DMS114 treated with DMSO at 0.1 percent for 48 hours (cell line): Measurements from ENCODE around the gene SLC25A29.
"Not testable (repeated sequence)": the region's sequence is repeated elsewhere in the genome, so short reads cannot be mapped to it uniquely, and the experiment has no call there.

ENCODE experiments used
- DNase-seq: peaks from one replicate; lab custom pipeline; 2025; ENCODE audit not compliant: unreplicated experiment; lab: John Stamatoyannopoulos, UW

SLC25A29 gene

DNA sequence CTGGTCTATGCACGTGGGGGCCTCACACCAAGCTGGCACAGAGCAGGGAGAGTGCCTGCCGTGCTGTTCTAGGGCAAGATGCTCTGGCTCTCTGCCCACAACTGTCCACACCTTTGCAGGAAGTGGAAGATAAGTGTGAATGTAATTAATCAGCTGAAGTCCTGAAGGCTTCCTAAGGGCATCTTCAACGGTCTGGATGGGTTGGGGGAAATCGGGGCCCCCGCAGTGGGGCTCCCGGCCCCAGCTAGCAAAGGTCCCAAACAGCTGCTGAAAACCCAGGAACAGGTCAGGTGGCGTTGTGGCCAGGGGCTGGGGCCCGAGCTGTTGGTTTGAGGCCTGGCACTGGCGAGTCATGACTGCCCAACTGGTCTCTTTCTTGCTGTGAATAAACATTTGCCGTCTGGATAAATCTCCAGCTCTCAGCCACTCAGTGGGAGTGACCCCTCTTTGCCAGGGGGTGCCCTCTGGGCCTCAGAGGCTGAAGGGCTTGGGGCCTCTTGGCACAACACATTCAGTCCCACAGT lies 6.7 kb upstream of the SLC25A29 start:
- DNase-seq: no peak

DNA sequence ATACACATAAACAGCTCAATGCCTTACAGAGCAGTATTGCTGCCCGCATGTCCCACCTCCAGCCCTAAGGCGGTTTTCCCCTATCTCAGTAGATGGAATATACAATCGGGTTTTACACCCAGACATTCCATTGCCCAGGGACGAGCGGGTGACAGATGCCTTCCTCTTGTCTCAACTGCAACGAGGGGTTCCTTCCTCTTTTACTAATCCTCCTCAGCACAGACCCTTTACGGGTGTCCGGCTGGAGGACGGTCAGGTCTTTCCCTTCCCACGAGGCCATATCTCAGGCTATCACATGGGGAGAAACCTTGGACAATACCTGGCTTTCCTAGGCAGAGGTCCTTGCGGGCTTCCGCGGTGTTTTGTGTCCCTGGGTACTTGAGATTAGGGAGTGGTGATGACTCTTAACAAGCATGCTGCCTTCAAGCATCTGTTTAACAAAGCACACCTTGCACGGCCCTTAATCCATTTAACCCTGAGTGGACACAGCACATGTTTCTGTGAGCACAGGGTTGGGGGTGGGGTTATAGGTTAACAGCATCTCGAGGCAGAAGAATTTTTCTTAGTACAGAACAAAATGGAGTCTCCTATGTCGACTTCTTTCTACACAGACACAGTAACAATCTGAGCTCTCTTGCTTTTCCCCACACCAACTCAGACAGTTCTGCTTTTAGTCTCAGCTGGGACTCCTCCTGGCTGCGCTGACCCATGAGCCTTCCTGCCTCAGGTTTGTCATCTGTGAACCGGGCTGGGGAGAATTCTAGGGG lies 6.0 kb upstream of the SLC25A29 start:
- not testable (repeated sequence) for DNase-seq

DNA sequence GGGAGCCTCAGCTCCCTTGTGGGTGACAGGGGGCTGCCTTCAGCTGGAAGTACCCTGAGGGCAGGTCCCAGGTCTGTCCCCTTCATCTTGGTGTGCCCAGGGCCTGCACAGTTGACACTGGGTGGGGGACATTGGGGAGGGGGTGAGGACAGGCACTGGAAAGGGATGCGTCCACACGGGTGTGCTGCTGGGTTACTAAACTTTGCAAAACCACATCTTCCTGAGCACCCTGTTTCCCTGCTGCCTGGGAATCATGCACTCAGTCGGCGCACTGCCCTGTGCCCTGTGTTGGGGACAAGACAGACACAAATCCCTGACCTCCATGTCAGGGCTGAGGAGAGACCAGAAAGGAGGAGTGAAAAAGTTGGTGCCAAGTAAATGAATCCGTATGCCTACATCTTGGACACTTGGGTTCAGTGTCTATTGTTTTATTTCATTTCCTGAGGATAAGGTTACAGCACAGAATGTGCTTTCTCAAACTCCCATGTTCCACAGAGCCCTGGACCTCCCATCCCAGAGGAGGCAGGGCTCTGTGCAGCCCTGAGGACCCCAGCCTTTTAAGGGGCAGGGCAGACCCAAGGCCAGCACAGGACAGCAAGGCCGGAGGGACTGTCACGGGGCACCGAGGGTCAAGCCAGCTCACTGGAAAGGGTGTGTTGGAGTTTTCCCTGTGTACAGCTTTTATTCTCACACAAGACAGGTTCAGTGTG lies 2.9 kb upstream of the SLC25A29 start:
- DNase-seq: no peak

DNA sequence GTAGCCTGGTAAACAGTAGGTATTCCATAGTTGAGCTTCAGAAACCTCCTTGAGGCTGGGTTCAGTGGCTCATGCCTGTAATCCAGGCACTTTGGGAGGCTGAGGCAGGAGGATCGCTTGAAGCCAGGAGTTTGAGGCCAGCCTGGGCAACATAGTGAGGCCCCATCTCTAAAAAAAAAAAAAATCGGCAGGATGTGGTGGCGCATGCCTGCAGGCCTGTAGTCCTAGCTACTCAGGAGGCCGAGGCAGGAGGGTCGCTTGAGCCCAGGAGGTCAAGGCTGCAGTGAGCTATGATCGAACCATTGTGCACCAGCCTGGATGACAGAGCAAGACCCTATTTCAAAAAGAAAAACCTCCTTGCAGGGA lies 2.2 kb upstream of the SLC25A29 start:
- not testable (repeated sequence) for DNase-seq

DNA sequence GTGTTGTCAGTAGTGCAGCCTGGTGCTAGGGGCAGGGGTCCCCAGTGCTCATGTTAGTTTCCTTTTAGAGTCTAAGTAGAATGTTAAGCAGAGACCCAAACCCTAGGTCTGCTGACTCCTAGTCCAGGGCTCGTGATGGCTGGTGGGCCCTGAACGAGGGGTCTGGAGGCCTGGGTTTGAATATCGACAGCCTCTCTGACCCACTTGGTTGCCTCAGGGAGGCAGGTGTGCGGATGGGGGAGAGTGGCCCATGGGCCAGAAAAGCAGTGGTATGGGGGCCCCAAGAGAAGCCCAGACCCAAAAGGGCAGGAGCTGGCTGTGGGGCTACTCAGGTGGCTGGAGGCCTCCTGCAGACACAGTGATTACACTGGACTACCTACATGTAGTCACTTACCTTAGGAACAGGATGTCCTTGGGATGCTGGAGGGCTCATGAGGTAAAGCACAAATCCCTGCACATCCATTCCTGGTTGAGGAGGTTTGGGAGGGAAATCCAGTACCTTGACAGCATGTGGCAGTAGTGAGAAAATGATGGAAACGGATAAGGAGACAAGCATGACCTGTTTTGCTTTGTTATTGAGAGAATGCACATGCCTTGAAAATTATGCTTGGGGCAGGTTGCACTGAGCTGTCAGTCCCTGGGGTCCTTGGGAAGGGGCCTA lies 1.7 kb upstream of the SLC25A29 start:
- no peak for DNase-seq

DNA sequence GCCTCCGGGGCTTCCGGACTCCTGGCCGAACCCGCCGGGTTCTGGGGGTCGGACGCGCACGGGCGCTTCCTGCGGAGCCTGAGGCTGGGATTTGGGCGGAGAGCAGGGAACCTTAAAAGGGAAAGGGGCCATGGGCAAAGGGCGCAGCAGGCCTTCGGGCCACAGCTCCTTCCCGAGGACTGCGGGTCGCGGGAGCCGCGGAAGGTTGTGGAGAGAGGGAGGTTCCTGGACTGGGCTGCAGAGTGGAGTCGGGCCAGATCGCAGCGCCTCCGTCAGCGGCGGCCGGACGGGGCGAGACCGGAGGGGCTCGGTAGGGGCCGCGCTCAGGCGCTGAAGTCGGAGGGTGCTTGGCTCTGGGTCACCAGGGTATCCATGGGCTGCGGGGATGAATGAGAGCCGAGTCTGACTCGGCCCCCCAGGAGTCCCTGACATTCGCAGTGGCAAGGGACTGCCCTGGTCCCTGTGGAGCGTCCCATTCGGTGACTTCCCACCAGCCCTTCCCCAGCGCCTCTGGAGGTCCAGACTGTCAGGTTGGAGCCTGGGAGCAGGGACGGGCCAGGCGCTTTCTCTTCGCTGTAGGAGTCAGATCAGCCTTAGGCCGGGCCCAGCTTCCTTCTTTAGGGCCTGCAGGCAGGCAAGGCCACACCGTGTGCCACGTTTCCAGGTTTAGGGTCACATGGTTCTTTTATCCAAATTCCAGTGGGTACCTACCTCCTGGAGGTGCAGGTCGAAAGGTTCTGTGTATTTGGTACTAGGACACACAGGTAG lies 938 bp upstream of the SLC25A29 start:
- DNase-seq: no peak

DNA sequence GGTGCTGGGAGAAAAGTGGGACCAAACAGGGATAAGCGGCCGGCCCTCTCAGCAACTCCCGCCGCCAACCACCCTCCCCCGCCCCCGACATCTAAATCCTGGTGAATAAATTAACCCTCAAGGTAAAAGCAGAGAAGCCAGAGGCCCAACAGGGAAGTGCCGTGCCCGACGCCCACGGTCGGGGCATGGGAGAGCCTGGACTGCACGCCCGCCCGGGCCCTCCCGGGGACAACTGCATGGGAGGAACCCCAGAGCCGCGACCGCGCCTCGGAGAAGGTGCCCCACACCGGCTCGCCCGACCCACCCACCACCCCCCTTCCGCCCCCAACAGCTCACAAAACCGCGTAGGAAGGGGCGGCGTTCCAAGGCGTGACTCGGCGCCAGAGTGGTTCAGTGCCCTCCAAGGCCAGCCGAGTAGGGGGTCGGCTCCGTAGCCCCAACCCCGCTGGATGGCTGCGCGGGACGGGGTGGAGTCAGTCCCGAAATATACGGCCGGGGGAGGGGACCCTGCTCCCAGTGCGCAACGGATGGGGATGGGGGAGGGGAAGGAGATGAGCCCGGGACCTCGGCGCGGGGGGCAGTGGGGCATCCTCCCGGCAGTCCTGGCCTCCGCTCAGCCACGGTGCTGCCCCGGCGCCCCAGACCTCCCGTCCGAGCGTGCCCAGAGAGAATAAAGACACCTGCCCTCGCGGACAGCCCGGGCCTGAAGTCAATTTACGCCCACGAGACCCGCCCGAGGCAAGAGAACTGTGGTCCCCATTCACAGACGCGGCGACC lies 732 bp downstream of the SLC25A29 start:
- no peak for DNase-seq

DNA sequence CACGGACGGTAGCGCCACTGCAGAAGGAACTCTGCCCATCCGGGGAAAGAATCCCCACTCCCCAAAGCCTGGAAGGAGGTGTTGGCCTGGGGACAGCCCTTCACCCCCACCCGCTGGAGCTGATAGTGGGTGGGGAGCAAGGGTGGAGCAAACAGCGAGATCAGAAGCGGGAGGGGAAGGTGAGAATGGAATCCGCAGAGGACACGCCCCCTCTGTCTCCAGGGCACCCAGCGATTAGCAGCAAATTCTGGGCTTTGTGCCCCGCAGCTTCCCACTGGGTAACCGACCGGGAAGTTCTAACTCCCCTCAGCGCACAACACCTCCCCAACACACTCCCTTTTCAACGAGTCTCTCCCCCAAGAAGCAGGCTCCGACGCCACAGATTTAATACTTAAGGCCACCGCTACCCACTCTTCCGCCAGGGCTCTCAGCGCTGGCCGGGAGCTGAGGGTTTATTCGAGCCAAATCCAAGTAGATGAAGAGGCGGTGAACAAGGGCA lies 1.4 kb downstream of the SLC25A29 start:
- DNase-seq: no peak

DNA sequence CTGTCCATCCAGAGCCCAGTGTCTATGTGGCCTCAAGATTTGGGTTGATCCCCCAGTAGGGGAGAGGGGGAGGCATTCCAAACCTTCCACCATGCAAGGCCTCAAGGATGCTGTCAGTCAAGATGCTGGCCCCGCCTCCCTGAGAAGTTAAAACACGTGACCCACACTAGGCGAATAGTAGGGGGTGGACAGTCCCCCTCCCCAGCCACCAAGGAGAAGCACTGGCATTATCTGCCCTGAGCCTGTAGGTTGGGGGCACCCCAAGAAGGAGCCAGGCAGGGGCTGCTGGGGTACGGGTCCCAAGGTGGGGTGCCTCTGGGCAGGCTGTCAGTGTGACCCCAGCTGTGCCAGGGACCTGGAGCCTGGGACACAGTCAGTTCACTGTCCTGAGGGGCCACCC lies 2.3 kb downstream of the SLC25A29 start:
- DNase-seq: no peak

DNA sequence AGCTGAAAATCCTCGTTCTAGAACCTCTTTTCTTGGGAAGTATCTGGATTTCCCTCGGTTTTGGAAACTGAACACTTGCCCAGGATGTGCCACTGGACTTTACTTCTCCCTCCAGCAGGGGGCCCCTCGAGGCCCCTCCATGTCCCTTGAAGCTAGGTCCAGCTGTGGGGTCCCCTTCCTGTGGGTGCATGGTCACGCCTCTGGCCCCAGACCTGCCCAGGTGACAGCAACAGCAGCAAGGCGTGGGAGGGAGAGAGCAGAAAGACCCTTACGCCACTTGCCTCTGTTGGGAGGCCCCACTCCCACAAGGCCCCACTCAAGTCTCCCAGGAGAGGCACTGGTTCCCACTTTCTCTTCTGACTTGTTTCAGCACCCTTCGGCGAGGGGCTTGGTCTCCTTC lies 3.1 kb downstream of the SLC25A29 start:
- no peak for DNase-seq

DNA sequence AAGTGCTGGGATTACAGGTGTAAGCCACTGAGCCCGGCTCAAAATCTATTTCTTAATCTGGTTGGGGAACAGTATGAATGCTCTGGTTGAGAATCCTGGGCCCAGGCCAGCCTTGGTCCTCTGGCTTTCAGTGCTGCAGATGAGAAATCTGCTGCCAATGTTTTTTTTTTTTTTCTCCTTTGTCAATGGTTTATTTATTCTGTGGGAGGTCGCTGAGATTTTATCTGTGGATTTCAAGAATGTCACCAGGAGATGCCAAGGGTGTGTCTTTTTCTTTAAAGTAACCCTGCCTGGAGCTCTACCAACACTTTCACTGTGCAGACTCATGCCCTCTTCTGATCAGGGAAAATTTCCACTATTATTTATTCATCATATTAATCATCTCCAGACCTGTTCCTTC lies 3.6 kb downstream of the SLC25A29 start:
- DNase-seq: no peak

DNA sequence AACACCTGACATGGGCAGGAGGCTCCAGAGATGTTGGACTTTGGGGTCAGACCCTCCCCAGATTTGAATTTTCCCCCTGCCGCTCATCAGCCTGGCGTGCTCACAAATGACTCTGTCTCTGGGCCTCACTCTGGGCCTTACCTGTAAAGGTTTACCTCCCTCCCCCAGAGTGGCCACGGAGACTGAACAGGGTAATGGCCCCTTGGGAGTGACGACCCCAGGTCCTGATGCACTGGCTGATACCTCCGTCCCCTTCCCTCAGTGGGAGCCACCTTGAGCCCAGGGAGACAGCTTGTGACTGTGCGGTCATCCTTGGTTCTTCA lies 7.0 kb downstream of the SLC25A29 start:
- no peak for DNase-seq

DNA sequence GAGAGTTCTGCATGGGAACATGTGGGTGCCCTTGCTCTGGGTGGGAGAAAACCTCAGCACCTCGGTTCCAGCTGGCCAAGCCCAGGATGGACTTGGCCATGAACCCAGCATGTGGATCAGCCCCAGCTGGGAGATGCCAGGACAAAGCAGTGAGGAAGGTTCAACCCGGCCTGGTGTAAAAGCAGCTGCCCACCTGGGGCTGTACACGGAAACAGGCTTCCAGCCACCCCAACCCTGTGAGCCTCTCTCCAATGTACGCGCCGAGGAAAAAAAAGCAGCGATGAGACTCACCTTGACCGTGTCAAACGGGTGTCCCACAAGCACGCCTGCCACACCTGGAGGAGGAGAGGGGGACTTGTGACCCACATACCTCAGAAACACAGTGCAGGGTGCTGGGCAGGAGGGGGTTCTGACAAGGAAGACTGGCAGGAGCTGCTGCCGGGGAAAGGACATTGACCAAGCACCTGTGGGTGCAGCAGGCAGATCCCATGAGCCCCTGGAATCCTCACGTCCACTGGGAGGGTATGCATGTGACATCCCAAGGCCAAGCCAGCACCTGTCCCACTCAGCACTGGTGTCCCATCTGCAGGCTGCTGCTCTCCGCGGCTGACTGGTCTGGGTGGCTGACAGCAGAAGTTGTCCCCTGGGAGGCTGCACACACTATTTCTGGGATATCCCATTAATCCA lies 7.5 kb downstream of the SLC25A29 start:
- DNase-seq: no peak

DNA sequence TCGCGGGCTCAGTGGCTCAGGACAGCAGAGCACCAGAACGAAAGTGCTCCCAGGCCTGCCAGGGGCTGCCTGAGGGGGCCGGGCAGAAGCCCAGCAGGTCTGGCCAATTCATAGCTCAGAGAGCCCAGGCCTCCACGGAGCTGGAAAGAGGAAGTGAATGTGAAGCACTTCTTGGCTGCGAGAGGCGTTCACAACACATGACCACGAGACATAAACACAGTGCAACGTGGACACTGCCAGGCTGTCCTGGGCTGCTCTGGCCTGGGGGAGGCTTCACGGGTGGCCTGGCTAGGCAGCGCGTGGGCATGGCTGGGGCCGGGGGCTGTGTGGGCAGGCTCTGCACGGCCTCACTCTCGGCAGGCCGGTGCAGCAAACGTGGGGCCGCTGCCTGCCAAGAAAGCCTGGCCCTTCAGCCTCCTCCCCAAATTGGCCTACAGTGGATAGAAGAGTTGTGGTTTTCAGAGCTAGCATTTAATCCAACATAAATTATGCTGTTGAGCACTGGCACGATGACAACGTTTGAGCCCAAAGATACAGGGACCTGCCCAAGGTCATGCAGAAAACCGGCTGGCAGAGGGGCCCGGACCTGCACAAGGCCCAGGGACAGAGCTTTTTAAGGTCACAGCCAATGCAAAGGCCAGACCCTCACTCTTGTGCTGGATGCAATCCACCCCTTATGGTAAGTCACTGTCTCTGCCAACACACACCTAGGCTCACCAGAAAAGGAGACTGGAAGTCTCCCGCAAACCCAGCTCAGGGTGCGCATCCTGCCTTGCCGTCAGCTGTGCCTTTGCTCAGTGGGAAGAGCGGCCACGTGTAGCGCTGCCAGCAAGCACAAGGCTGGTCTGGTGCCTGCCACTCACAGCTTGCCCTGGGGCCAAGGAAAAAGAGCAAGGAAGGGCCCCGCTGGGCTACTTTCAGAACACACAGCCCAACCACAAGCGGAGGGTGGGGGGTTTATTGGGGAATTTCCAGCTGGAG lies 8.6 kb downstream of the SLC25A29 start:
- DNase-seq: no peak

DNA sequence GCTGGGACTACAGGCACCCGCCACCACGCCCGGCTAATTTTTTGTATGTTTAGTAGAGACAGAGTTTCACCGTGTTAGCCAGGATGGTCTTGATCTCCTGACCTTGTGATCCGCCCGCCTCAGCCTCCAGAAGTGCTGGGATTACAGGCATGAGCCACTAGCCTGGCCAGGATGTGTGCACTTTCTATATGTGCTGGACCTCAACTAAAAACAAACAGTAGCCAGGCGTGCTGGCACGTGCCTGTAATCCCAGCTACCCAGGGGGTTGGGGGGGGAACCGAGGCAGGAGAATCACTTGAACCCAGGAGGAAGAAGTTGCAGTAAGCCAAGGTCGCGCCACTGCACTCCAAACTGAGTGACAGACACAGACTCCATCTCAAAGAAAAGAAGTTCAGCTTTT lies 9.5 kb downstream of the SLC25A29 start:
- DNase-seq: not testable (repeated sequence)

DNA sequence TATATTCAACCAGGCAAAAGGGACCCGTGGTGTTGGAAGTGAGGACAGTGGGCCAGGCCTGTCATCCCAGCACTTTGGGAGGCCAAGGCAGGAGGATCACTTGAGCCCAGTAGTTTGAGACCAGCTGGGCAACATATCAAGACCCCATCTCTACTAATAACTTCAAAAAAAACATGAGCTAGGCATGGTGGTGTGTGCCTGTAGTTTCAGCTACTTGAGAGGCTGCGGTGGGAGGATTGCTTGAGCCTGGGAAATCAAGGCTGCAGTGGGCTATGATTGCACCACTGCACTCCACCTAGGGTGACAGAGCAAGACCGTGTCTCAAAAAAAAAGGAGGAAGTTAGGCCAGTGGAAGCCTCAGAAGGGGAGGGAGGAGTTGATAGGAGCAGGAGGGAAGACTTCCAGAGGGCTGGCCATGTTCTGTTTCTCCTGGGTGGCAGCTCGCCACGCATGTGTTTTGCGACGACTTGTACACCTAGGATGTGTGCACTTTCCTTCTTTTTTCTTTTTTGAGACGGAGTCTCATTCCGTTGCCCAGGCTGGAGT lies 10.1 kb downstream of the SLC25A29 start:
- no peak for DNase-seq

DNA sequence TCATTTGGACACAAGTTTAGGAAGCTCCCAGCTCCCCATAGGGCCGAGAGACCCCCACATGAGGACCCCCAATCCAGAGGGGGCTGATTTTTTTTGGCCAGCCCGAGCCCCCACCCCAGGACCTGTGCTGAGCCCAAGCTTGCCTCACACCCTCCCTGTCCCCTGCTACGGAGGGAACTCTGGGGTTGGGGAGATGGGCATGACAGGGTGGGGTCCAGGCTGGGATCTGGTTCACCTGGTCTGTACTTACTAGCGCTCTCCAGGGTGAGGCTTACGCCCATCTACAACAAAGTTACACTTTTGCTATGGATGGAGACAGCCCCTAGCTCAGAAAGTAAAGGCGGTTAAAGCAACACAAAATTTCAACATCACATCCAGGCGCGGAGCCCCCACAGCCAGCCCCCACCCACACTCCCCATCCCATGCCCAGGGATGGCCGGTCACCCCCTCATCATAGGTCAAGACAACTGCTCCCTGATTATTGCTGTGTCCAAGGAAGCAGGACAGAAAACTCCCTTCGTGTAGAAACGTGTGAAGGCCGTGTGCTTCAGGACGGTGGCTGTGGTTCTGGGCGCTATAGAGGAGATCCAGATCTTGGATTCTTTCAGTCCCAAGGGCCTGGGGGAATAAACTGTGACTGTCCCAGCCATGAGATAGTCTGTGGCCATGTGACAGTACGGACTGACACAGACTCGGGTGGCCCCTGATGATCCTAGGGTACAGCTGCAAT lies 10.7 kb downstream of the SLC25A29 start:
- DNase-seq: no peak

DNA sequence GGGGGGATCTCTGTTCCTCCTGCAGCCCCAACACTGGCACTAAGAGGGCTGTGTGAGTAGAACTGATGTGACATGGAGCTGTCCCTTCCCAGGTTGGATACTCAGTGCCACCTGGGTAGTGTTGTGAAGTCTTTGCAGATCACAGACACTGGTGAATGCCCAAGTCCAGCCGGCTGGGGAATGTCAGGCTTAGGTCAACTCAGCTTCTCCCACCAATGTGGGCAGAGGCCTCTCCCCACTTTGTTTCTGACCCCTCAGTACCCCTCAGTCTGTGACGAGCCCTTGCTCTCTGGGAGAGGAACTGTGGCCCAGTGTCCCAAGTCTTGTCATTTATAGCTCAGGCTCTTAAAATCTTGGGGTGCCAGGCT lies 11.3 kb downstream of the SLC25A29 start:
- no peak for DNase-seq
